SH-SY5Y (cell line): ENCODE measurements around the gene PLRG1.

Experiments used
- GATA2 ChIP-seq: IDR thresholded peaks from 2 replicates; pipeline ENCODE4 v1.6.1; 2011; ENCODE audit warnings: mild to moderate bottlenecking, low read depth, low read length
- GATA3 ChIP-seq: IDR thresholded peaks from 2 replicates; pipeline ENCODE4 v1.6.1; 2011; ENCODE audit warnings: low read depth, mild to moderate bottlenecking, low read length, moderate library complexity

DNA sequence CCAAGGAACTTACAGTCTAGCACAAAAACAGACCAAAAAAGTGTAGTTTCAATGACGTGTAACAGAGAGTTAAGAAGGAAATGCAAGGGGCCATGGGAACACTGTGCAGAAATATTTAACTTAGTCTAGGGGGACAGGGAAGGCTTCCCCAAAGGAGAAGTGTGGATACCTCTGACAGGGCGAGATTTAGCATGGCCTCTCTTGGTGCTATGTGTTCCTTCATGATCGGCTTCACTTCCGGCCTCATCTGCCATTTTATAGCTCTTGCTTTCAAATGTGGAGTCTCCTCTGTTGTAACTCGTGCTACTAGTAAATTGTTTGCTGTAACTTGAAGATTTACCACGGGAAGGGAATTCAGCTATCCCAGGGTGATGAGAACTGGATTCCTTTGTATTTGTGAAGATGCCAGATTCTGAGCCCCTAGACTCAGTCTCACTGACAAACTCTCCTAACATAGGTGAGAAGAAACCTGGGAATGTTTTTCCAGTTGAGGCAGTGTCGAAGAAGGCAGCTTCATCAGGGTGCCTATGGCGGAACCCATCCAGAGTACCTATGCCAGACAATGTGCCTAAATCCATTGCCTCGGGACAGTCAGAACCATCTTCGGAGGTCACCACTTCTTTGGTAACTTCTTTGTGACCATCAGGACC, 35.3 kb upstream of the PLRG1 start:
- TF ChIP-seq GATA2 = no peak
- no peak for TF ChIP-seq GATA3
